GM23338 (cell line): ENCODE results near the gene WNK2.

ENCODE experiments used
- EZH2 ChIP-seq: fragments of 200-600 bp; sonication (generic); IDR thresholded peaks from one replicate; pipeline ENCODE4 v1.8.0; 2017; ENCODE audit warnings: antibody characterized with exemption, mild to moderate bottlenecking, low read depth; ENCODE audit not compliant: unreplicated experiment
- EZH2phosphoT487 ChIP-seq: fragments of 200-600 bp; sonication (generic); IDR thresholded peaks from one replicate; pipeline ENCODE4 v1.8.1; 2018; ENCODE audit warnings: antibody characterized with exemption; ENCODE audit not compliant: unreplicated experiment
- JUNB ChIP-seq: IDR thresholded peaks from one replicate; pipeline ENCODE4 v1.6.1; 2016; ENCODE audit warnings: antibody characterized with exemption; ENCODE audit not compliant: unreplicated experiment
- NANOG ChIP-seq: IDR thresholded peaks from 2 replicates; pipeline ENCODE4 v1.6.1; 2016; ENCODE audit warnings: antibody characterized with exemption, borderline replicate concordance
- POLR2AphosphoS5 ChIP-seq: IDR thresholded peaks from 2 replicates; pipeline ENCODE4 v1.6.1; 2016; ENCODE audit warnings: antibody characterized with exemption, low read depth
- ZNF114 ChIP-seq: fragments of 250-450 bp; sonication (Bioruptor Pico); IDR thresholded peaks from 2 replicates; pipeline ENCODE4 v1.5.0; 2020; ENCODE audit warnings: mild to moderate bottlenecking, moderate library complexity
- TF ChIP-seq, protein P1 (sequence below), 2 experiments: fragments of 200-600 bp in 1 of 2; sonication (generic) in 1 of 2; conservative IDR thresholded peaks; 2 replicates each; pipeline versions ENCODE4 v1.5.1 to v1.6.1; 2016 to 2017; ENCODE audit warnings: antibody characterized with exemption in 2 of 2, low read depth in 2 of 2, mild to moderate bottlenecking in 2 of 2, moderate library complexity in 1 of 2
- TF ChIP-seq, protein P2 (sequence below): IDR thresholded peaks from one replicate; pipeline ENCODE4 v1.6.1; 2018; ENCODE audit warnings: antibody characterized with exemption; ENCODE audit not compliant: unreplicated experiment
- TF ChIP-seq, protein P3 (sequence below): IDR thresholded peaks from 2 replicates; pipeline ENCODE4 v1.6.1; 2016; ENCODE audit warnings: antibody characterized with exemption

DNA sequence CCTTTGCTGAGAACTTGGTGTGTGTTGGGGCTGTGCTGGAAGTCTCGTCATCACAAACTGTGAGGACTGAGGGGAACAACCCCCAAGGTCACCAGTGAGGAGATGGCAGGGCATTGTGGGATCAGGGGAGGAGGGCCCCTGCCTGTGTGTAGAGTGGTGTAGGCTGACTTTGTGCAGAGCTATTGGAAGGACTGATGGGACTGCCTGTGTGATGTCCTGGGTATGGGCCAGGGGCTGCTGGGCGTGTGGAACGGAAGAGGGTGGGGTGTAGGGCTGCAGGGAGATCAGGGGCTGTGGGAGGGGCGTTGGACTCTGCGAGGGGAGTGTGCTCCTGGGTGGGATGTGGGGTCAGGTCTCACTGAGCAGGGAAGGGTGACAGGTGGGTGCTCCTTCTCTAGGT is 3.6 kb downstream of the WNK2 start:
- TF ChIP-seq, protein P1, sequence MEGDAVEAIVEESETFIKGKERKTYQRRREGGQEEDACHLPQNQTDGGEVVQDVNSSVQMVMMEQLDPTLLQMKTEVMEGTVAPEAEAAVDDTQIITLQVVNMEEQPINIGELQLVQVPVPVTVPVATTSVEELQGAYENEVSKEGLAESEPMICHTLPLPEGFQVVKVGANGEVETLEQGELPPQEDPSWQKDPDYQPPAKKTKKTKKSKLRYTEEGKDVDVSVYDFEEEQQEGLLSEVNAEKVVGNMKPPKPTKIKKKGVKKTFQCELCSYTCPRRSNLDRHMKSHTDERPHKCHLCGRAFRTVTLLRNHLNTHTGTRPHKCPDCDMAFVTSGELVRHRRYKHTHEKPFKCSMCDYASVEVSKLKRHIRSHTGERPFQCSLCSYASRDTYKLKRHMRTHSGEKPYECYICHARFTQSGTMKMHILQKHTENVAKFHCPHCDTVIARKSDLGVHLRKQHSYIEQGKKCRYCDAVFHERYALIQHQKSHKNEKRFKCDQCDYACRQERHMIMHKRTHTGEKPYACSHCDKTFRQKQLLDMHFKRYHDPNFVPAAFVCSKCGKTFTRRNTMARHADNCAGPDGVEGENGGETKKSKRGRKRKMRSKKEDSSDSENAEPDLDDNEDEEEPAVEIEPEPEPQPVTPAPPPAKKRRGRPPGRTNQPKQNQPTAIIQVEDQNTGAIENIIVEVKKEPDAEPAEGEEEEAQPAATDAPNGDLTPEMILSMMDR (conservative IDR thresholded peaks at IDR 0.05; ENCODE audit: low read depth in 2 of 2) = no peak
- no peak for TF ChIP-seq NANOG
- no peak for TF ChIP-seq EZH2
- TF ChIP-seq EZH2phosphoT487 = no peak
- TF ChIP-seq, protein P2, sequence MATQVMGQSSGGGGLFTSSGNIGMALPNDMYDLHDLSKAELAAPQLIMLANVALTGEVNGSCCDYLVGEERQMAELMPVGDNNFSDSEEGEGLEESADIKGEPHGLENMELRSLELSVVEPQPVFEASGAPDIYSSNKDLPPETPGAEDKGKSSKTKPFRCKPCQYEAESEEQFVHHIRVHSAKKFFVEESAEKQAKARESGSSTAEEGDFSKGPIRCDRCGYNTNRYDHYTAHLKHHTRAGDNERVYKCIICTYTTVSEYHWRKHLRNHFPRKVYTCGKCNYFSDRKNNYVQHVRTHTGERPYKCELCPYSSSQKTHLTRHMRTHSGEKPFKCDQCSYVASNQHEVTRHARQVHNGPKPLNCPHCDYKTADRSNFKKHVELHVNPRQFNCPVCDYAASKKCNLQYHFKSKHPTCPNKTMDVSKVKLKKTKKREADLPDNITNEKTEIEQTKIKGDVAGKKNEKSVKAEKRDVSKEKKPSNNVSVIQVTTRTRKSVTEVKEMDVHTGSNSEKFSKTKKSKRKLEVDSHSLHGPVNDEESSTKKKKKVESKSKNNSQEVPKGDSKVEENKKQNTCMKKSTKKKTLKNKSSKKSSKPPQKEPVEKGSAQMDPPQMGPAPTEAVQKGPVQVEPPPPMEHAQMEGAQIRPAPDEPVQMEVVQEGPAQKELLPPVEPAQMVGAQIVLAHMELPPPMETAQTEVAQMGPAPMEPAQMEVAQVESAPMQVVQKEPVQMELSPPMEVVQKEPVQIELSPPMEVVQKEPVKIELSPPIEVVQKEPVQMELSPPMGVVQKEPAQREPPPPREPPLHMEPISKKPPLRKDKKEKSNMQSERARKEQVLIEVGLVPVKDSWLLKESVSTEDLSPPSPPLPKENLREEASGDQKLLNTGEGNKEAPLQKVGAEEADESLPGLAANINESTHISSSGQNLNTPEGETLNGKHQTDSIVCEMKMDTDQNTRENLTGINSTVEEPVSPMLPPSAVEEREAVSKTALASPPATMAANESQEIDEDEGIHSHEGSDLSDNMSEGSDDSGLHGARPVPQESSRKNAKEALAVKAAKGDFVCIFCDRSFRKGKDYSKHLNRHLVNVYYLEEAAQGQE = no peak
- TF ChIP-seq ZNF114 = no peak
- TF ChIP-seq JUNB = no peak
- TF ChIP-seq POLR2AphosphoS5 = no peak
- TF ChIP-seq, protein P3, sequence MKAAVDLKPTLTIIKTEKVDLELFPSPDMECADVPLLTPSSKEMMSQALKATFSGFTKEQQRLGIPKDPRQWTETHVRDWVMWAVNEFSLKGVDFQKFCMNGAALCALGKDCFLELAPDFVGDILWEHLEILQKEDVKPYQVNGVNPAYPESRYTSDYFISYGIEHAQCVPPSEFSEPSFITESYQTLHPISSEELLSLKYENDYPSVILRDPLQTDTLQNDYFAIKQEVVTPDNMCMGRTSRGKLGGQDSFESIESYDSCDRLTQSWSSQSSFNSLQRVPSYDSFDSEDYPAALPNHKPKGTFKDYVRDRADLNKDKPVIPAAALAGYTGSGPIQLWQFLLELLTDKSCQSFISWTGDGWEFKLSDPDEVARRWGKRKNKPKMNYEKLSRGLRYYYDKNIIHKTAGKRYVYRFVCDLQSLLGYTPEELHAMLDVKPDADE = no peak
